Neural crest cell (in vitro differentiated cells): Measurements from ENCODE around the gene NTRK2. TPM values are rescaled to one million over a fixed set of nuclear protein-coding genes. Genes with fewer than 3 reads are reported as not detected.

Experiments used
- DNase-seq: peaks from one replicate; pipeline ENCODE4 v3.0.0; 2021; ENCODE audit warnings: low read depth, mixed read lengths, low spot score
- H3K27ac Mint-ChIP-seq: one replicate; pipeline ENCODE4 v1.8.0; 2021; ENCODE audit warnings: mild to moderate bottlenecking, mixed read lengths; ENCODE audit not compliant: unreplicated experiment
- H3K27me3 Mint-ChIP-seq: 2 replicates; pipeline ENCODE4 v1.8.0; 2021; ENCODE audit warnings: low read depth, mild to moderate bottlenecking, mixed read lengths
- H3K36me3 Mint-ChIP-seq: 2 replicates; pipeline ENCODE4 v1.8.0; 2021; ENCODE audit warnings: low read depth, mild to moderate bottlenecking, mixed read lengths
- H3K4me1 Mint-ChIP-seq: 2 replicates; pipeline ENCODE4 v1.8.0; 2021; ENCODE audit warnings: mixed read lengths
- H3K4me3 Mint-ChIP-seq: one replicate; pipeline ENCODE4 v1.8.0; 2021; ENCODE audit warnings: mild to moderate bottlenecking, mixed read lengths
- H3K9me3 Mint-ChIP-seq: 2 replicates; pipeline ENCODE4 v1.8.0; 2021; ENCODE audit warnings: mixed read lengths
- CTCF ChIP-seq: fragments of 200-600 bp; sonication (generic); conservative IDR thresholded peaks from 2 replicates; pipeline ENCODE4 v1.5.0; 2021; ENCODE audit warnings: antibody characterized with exemption, mild to moderate bottlenecking
- total RNA-seq: library from RNA; stranded (reverse); gene quantifications from 2 replicates; pipeline ENCODE4 v1.2.1, GENCODE V29; 2021

The NTRK2 gene
- total RNA-seq, 1 donor from 2014 or later: 20.6 TPM

- H3K4me1 Mint-ChIP-seq: peaks cover 24% of the 10 kb centered on the region
- peaks cover 5% of the 10 kb centered on the region for H3K36me3 Mint-ChIP-seq
- DNase-seq: no peak
- peaks cover 9% of the 10 kb centered on the region for H3K9me3 Mint-ChIP-seq
- H3K27ac Mint-ChIP-seq: no peak overlapping the region
- H3K4me3 Mint-ChIP-seq: no peak overlapping the region
- H3K27me3 Mint-ChIP-seq: no peaks in the 10 kb centered on the region
- TF ChIP-seq CTCF: no peak
Measured at GRCh38 chr9:84996029-84996428, 326.5 kb downstream of the NTRK2 start.

- no peak for DNase-seq
- Mint-ChIP-seq H3K36me3 (peaks cover 9% of the 10 kb centered on the region), H3K27me3 (no peaks in the 10 kb centered on the region), H3K4me1 (peaks cover 17% of the 10 kb centered on the region), H3K9me3 (peaks cover 9% of the 10 kb centered on the region), H3K4me3 (no peak overlapping the region), H3K27ac (no peak overlapping the region)
- no peak for TF ChIP-seq CTCF
Measured at GRCh38 chr9:84996716-84997115, 327.2 kb downstream of the NTRK2 start.

GRCh38 chr9:84997472-84997871 lies 327.9 kb downstream of the NTRK2 start:
- Mint-ChIP-seq H3K4me1 (peaks cover 10% of the 10 kb centered on the region), H3K9me3 (peaks cover 9% of the 10 kb centered on the region), H3K4me3 (no peak overlapping the region), H3K27me3 (no peaks in the 10 kb centered on the region), H3K27ac (no peak overlapping the region), H3K36me3 (peaks cover 9% of the 10 kb centered on the region)
- no peak for TF ChIP-seq CTCF
- DNase-seq: no peak

GRCh38 chr9:84998639-84999038 lies 329.1 kb downstream of the NTRK2 start:
- Mint-ChIP-seq H3K9me3 (peaks cover 9% of the 10 kb centered on the region), H3K27me3 (peaks cover under 1% of the 10 kb centered on the region), H3K27ac (no peak overlapping the region), H3K4me3 (no peak overlapping the region), H3K4me1 (peaks cover 1% of the 10 kb centered on the region), H3K36me3 (peaks cover 9% of the 10 kb centered on the region)
- no peak for TF ChIP-seq CTCF
- DNase-seq: no peak

- no peak for DNase-seq
- Mint-ChIP-seq H3K9me3 (peaks cover 11% of the 10 kb centered on the region), H3K27me3 (peaks cover 3% of the 10 kb centered on the region), H3K4me3 (no peak overlapping the region), H3K36me3 (peaks cover 9% of the 10 kb centered on the region), H3K27ac (no peak overlapping the region), H3K4me1 (peaks cover 3% of the 10 kb centered on the region)
- no peak for TF ChIP-seq CTCF
Measured at GRCh38 chr9:84999788-85000187, 330.3 kb downstream of the NTRK2 start.

GRCh38 chr9:85001925-85002324 lies 332.4 kb downstream of the NTRK2 start:
- Mint-ChIP-seq H3K36me3 (peaks cover 10% of the 10 kb centered on the region), H3K4me3 (no peak overlapping the region), H3K4me1 (peaks cover 4% of the 10 kb centered on the region), H3K27me3 (peaks cover 3% of the 10 kb centered on the region), H3K9me3 (peaks cover 11% of the 10 kb centered on the region), H3K27ac (no peak overlapping the region)
- DNase-seq: no peak
- TF ChIP-seq CTCF: no peak
